Upper lobe of left lung (tissue), 6 donors: ENCODE measurements around the gene OR2G2. TPM values are rescaled to one million over a fixed set of nuclear protein-coding genes. Genes with fewer than 3 reads are reported as not detected.
A peak's percentile ranks its signal among the peaks of the same experiment; 100 is the strongest.

Source experiments
- ATAC-seq, 2 donors: fragments of 200-7000 bp; cut with Tn5 transposase; one replicate each; pipeline ENCODE4 v1.9.1; 2022; ENCODE audit warnings: mild to moderate bottlenecking in 2 of 2, moderate library complexity in 2 of 2; ENCODE audit not compliant: low FRiP score in 2 of 2
- DNase-seq, 2 donors: peaks; one replicate each; pipeline ENCODE4 v3.0.0-alpha.2; 2019 to 2020
- H3K27ac ChIP-seq, 4 donors: fragments of 200-600 bp; sonication (generic); one replicate each; pipeline ENCODE4 v1.5.1; 2016 to 2019
- H3K27me3 ChIP-seq, 4 donors: fragments of 200-600 bp; sonication (generic); one replicate each; pipeline ENCODE4 v1.5.1; 2017 to 2019
- H3K36me3 ChIP-seq, 4 donors: fragments of 200-600 bp; sonication (generic); one replicate each; pipeline ENCODE4 v1.5.1; 2016 to 2019
- H3K4me1 ChIP-seq, 4 donors: fragments of 200-600 bp; sonication (generic); one replicate each; pipeline ENCODE4 v1.5.1; 2018 to 2019
- H3K4me3 ChIP-seq, 4 donors: fragments of 200-600 bp; sonication (generic); one replicate each; pipeline ENCODE4 v1.5.1; 2017 to 2019; ENCODE audit warnings: mild to moderate bottlenecking in 2 of 4, moderate library complexity in 1 of 4
- H3K9me3 ChIP-seq, 4 donors: fragments of 200-600 bp; sonication (generic); one replicate each; pipeline ENCODE4 v1.5.1; 2018 to 2019
- CTCF ChIP-seq, 6 experiments: fragments of 450-650 bp in 4 of 6; fragments of 200-600 bp in 2 of 6; sonication (generic) in 2 of 6; IDR thresholded peaks; one replicate each; pipeline ENCODE4 v1.5.1; 2016 to 2019; ENCODE audit warnings: antibody characterized with exemption in 6 of 6
- EP300 ChIP-seq, 4 donors: sonication (generic); formaldehyde crosslinking; IDR thresholded peaks; one replicate each; pipeline ENCODE4 v1.5.1; 2017; ENCODE audit warnings: antibody characterized with exemption in 4 of 4, control low read depth in 2 of 4
- POLR2A ChIP-seq, 4 donors: fragments of 450-650 bp; IDR thresholded peaks; one replicate each; pipeline ENCODE4 v1.5.1; 2016 to 2017; ENCODE audit warnings: antibody characterized with exemption in 4 of 4, mild to moderate bottlenecking in 2 of 4
- POLR2AphosphoS5 ChIP-seq, 2 donors: sonication (generic); formaldehyde crosslinking; IDR thresholded peaks; one replicate each; pipeline ENCODE4 v1.5.1; 2017; ENCODE audit warnings: antibody characterized with exemption in 2 of 2
- WGBS, 2 donors: methylation state at CpG; one replicate each; pipeline ENCODE4 v1.1.5; 2017 to 2018; 5-methylcytosine and 5-hydroxymethylcytosine counted together
- total RNA-seq, 6 donors: library from RNA; depleted of rRNA in 4 of 6; stranded (reverse); fragments of >200 nt in 4 of 6; gene quantifications; one replicate each; pipeline versions ENCODE4 v1.1.0 to v1.2.1, GENCODE V29; 2016 to 2021
- donor health status: DM: no; HTN: no; CAD: no; lungs with moderate emphysema.
- donor health status: DM: no; HTN: yes; CAD: no; lungs with severe emphysema.

OR2G2 gene
- total RNA-seq, 6 donors from 2014 or later = not detected

- Histone ChIP-seq H3K36me3 (no peaks in the 10 kb centered on the region), H3K27me3 (no peaks in the 10 kb centered on the region), H3K9me3 (no peaks in the 10 kb centered on the region), H3K4me3 (no peak overlapping the region), H3K27ac (no peak overlapping the region), H3K4me1 (no peaks in the 10 kb centered on the region)
- ATAC-seq = no peak
- no peak for DNase-seq
- TF ChIP-seq EP300 (IDR thresholded peaks at IDR 0.05) (no peak), POLR2A (IDR thresholded peaks at IDR 0.05) (no peak), CTCF (IDR thresholded peaks at IDR 0.05) (peak in 1 of 6 experiments; percentile 13)
- 41 to 47% methylated on average over 3 of the region's 3 CpGs for WGBS, 2 donors
Observed at GRCh38 chr1:247576514-247576913, 11.6 kb upstream of the OR2G2 start.

GRCh38 chr1:247578946-247579460 lies 9.2 kb upstream of the OR2G2 start:
- WGBS, 2 donors = 88 to 91% methylated on average over 5 of the region's 5 CpGs
- Histone ChIP-seq H3K4me3 (no peak overlapping the region), H3K9me3 (no peaks in the 10 kb centered on the region), H3K36me3 (no peaks in the 10 kb centered on the region), H3K4me1 (no peaks in the 10 kb centered on the region), H3K27ac (no peak overlapping the region), H3K27me3 (no peaks in the 10 kb centered on the region)
- ATAC-seq = no peak
- TF ChIP-seq EP300 (IDR thresholded peaks at IDR 0.05) = no peak
- no peak for TF ChIP-seq POLR2AphosphoS5 (IDR thresholded peaks at IDR 0.05)
- TF ChIP-seq POLR2A (IDR thresholded peaks at IDR 0.05) = no peak
- no peak for TF ChIP-seq CTCF (IDR thresholded peaks at IDR 0.05)
- no peak for DNase-seq

- no peak for DNase-seq
- H3K9me3 ChIP-seq = no peaks in the 10 kb centered on the region
- H3K4me3 ChIP-seq = no peak within 1 kb of the TSS
- H3K27me3 ChIP-seq = no peaks in the 10 kb centered on the region
- no peaks in the 10 kb centered on the region for H3K4me1 ChIP-seq
- no peak for TF ChIP-seq EP300 (IDR thresholded peaks at IDR 0.05)
- TF ChIP-seq POLR2AphosphoS5 (IDR thresholded peaks at IDR 0.05) = no peak
- ATAC-seq = no peak
- no peaks in the 10 kb centered on the region for H3K36me3 ChIP-seq
- 81 to 88% methylated on average over 2 of the region's 2 CpGs for WGBS, 2 donors
- H3K27ac ChIP-seq = no peak within 1 kb of the TSS
Observed at GRCh38 chr1:247605286-247605685, 17.1 kb downstream of the OR2G2 start, which contains the start of gene OR2G3. Gene OR2G3 (plus strand): TSS chr1:247605586. CDS start chr1:247605586, 0 bp downstream.

GRCh38 chr1:247613405-247613804 lies 25.2 kb downstream of the OR2G2 start:
- Histone ChIP-seq H3K27me3 (no peaks in the 10 kb centered on the region), H3K4me3 (no peak overlapping the region), H3K4me1 (no peaks in the 10 kb centered on the region), H3K9me3 (no peaks in the 10 kb centered on the region), H3K27ac (no peak overlapping the region), H3K36me3 (no peaks in the 10 kb centered on the region)
- whole genome bisulfite sequencing, 2 donors = 54 to 67% methylated on average over 1 of the region's 1 CpG
- DNase-seq = no peak
- no peak for ATAC-seq
- TF ChIP-seq EP300 (IDR thresholded peaks at IDR 0.05) = no peak
- no peak for TF ChIP-seq CTCF (IDR thresholded peaks at IDR 0.05)
- no peak for TF ChIP-seq POLR2AphosphoS5 (IDR thresholded peaks at IDR 0.05)
- no peak for TF ChIP-seq POLR2A (IDR thresholded peaks at IDR 0.05)

- H3K36me3 ChIP-seq = no peaks in the 10 kb centered on the region
- ATAC-seq = peak in 1 of 2 donors; percentile 46
- WGBS, 2 donors = 88 to 92% methylated on average over 3 to 5 of the region's 5 CpGs
Observed at GRCh38 chr1:247614625-247615024, 26.5 kb downstream of the OR2G2 start.

More at GRCh38 chr1:247614625-247615024, 26.5 kb downstream of the OR2G2 start:
- no peak overlapping the region for H3K4me3 ChIP-seq
- TF ChIP-seq POLR2AphosphoS5 (IDR thresholded peaks at IDR 0.05) = no peak
- TF ChIP-seq EP300 (IDR thresholded peaks at IDR 0.05) = no peak
- no peak for TF ChIP-seq POLR2A (IDR thresholded peaks at IDR 0.05)
- no peak for TF ChIP-seq CTCF (IDR thresholded peaks at IDR 0.05)
- no peaks in the 10 kb centered on the region for H3K9me3 ChIP-seq
- H3K27ac ChIP-seq = no peak overlapping the region
- no peaks in the 10 kb centered on the region for H3K4me1 ChIP-seq
- H3K27me3 ChIP-seq = no peaks in the 10 kb centered on the region
- no peak for DNase-seq
